IPS-18a (cell line): ENCODE results near the gene ARHGAP26.

ENCODE experiments used
- H3K27ac ChIP-seq: one replicate; pipeline ENCODE4 v1.5.1; 2013; ENCODE audit warnings: low read length
- H3K27me3 ChIP-seq: one replicate; pipeline ENCODE4 v1.6.1; 2013; ENCODE audit warnings: mild to moderate bottlenecking, low read length; ENCODE audit not compliant: control insufficient read depth, insufficient read depth
- H3K36me3 ChIP-seq: one replicate; pipeline ENCODE4 v1.6.1; 2013; ENCODE audit warnings: low read depth, low read length; ENCODE audit not compliant: control insufficient read depth
- H3K4me1 ChIP-seq: one replicate; pipeline ENCODE4 v1.6.1; 2013; ENCODE audit warnings: low read depth, low read length; ENCODE audit not compliant: control insufficient read depth
- H3K4me3 ChIP-seq: one replicate; pipeline ENCODE4 v1.5.1; 2013; ENCODE audit warnings: low read length
- H3K9ac ChIP-seq: one replicate; pipeline ENCODE4 v1.6.1; 2013; ENCODE audit warnings: mild to moderate bottlenecking, low read length, moderate library complexity
- H3K9me3 ChIP-seq: one replicate; pipeline ENCODE4 v1.6.1; 2013; ENCODE audit warnings: low read depth, low read length; ENCODE audit not compliant: control insufficient read depth

ARHGAP26 gene

GRCh38 chr5:142852416-142853198 is 82.4 kb downstream of the ARHGAP26 start:
- Histone ChIP-seq H3K36me3 (no peaks in the 10 kb centered on the region), H3K27me3 (no peaks in the 10 kb centered on the region), H3K9ac (no peak overlapping the region), H3K4me3 (no peak overlapping the region), H3K9me3 (no peaks in the 10 kb centered on the region), H3K4me1 (peaks cover 24% of the 10 kb centered on the region), H3K27ac (no peak overlapping the region)

- Histone ChIP-seq H3K27me3 (no peaks in the 10 kb centered on the region), H3K9ac (no peak overlapping the region), H3K36me3 (no peaks in the 10 kb centered on the region), H3K27ac (no peak overlapping the region), H3K9me3 (no peaks in the 10 kb centered on the region), H3K4me1 (peaks cover 21% of the 10 kb centered on the region), H3K4me3 (no peak overlapping the region)
These were observed 83.5 kb downstream of the ARHGAP26 start for GRCh38 chr5:142853682-142854081.

DNA sequence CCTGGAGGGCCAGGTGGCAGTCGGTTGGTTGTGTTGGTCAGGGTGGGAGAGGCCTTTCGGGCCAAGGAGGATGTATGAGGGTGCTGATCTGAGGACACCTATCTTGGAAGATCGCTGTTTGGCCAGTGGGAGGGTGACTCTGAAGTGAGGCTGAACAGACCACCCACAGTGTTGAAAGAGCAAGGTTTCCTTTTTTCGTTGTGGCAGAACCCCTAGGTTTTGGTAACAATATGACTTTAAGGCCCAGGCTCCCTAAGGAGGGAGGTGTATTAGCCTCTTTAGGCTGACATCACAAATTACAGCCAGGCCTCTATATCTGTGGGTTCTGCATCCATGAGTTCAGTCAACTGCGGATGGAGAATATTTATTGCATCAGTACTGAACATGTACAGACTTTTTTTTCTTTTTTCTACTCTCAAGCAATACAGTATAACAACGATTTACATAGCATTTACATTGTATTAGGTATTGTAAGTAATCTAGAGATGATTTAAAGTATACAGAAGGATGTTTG is 86.1 kb downstream of the ARHGAP26 start:
- H3K4me3 ChIP-seq: no peak overlapping the region
- H3K9me3 ChIP-seq: no peaks in the 10 kb centered on the region
- H3K27ac ChIP-seq: no peak overlapping the region
- no peaks in the 10 kb centered on the region for H3K27me3 ChIP-seq
- H3K9ac ChIP-seq: no peak overlapping the region
- H3K36me3 ChIP-seq: no peaks in the 10 kb centered on the region
- peaks cover 16% of the 10 kb centered on the region for H3K4me1 ChIP-seq

DNA sequence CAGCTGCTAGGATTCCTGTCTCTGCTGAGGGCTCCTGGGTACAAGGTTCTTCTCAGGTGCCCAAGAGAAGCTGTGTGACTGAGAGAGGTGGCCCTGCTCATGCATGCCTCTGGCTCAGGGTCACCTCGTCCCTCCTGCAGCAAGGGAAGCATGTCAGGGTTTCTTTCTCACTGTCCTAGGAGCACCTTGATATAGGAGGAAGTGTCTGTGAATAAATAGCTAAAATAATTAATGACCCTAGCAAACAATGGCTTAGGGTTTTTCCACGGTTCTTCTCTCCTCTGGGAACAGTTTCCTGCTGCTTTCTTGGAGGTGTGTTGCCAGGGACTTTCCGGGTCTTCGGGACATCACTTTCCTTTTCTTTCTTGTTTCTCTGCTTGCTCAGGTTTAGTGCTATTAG is 87.2 kb downstream of the ARHGAP26 start:
- no peaks in the 10 kb centered on the region for H3K36me3 ChIP-seq
- no peaks in the 10 kb centered on the region for H3K27me3 ChIP-seq
- no peaks in the 10 kb centered on the region for H3K9me3 ChIP-seq
- H3K9ac ChIP-seq: no peak overlapping the region
- no peak overlapping the region for H3K4me3 ChIP-seq
- H3K27ac ChIP-seq: peak overlapping the region; percentile 58
- H3K4me1 ChIP-seq: peaks cover 24% of the 10 kb centered on the region

DNA sequence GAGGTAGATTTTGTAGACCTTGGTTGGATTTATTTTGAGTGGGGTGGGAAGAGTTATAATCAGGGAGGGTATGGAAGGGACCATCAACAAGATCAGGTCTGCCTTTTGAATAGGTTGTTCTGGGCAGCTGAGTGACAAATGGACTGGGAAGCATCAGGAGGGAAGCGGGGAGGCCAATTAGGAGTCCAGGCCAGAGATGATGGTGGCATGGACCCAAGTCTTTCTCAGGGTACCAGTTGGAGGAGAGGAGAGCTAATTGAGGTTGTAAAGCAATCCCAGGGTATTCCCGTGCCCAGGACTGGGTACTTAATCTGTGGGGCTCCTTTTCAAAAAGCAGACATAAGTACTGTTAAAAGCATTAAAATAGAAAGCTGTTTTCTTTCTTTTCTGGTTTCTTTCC is 88.9 kb downstream of the ARHGAP26 start:
- H3K36me3 ChIP-seq: no peaks in the 10 kb centered on the region
- H3K9me3 ChIP-seq: no peaks in the 10 kb centered on the region
- no peak overlapping the region for H3K27ac ChIP-seq
- no peaks in the 10 kb centered on the region for H3K27me3 ChIP-seq
- no peak overlapping the region for H3K4me3 ChIP-seq
- H3K4me1 ChIP-seq: peaks cover 32% of the 10 kb centered on the region
- no peak overlapping the region for H3K9ac ChIP-seq

- Histone ChIP-seq H3K4me3 (no peak overlapping the region), H3K27me3 (no peaks in the 10 kb centered on the region), H3K36me3 (no peaks in the 10 kb centered on the region), H3K9ac (no peak overlapping the region), H3K9me3 (no peaks in the 10 kb centered on the region), H3K27ac (no peak overlapping the region), H3K4me1 (peaks cover 44% of the 10 kb centered on the region)
These were observed 90.1 kb downstream of the ARHGAP26 start for GRCh38 chr5:142860270-142860669.

- Histone ChIP-seq H3K9me3 (no peaks in the 10 kb centered on the region), H3K4me1 (peaks cover 52% of the 10 kb centered on the region), H3K27ac (no peak overlapping the region), H3K9ac (no peak overlapping the region), H3K36me3 (no peaks in the 10 kb centered on the region), H3K4me3 (no peak overlapping the region), H3K27me3 (no peaks in the 10 kb centered on the region)
These were observed 90.8 kb downstream of the ARHGAP26 start for GRCh38 chr5:142861011-142861410.

GRCh38 chr5:142862594-142862993 is 92.4 kb downstream of the ARHGAP26 start:
- H3K9ac ChIP-seq: no peak overlapping the region
- H3K27me3 ChIP-seq: no peaks in the 10 kb centered on the region
- peaks cover 55% of the 10 kb centered on the region for H3K4me1 ChIP-seq
- no peaks in the 10 kb centered on the region for H3K36me3 ChIP-seq
- no peak overlapping the region for H3K4me3 ChIP-seq
- H3K9me3 ChIP-seq: no peaks in the 10 kb centered on the region
- H3K27ac ChIP-seq: no peak overlapping the region

GRCh38 chr5:142863856-142864255 is 93.7 kb downstream of the ARHGAP26 start:
- peak overlapping the region; percentile 34 for H3K4me3 ChIP-seq
- H3K36me3 ChIP-seq: no peaks in the 10 kb centered on the region
- no peaks in the 10 kb centered on the region for H3K9me3 ChIP-seq
- peak overlapping the region; percentile 32 for H3K27ac ChIP-seq
- H3K4me1 ChIP-seq: peaks cover 50% of the 10 kb centered on the region
- H3K27me3 ChIP-seq: no peaks in the 10 kb centered on the region
- peak overlapping the region; percentile 18 for H3K9ac ChIP-seq

DNA sequence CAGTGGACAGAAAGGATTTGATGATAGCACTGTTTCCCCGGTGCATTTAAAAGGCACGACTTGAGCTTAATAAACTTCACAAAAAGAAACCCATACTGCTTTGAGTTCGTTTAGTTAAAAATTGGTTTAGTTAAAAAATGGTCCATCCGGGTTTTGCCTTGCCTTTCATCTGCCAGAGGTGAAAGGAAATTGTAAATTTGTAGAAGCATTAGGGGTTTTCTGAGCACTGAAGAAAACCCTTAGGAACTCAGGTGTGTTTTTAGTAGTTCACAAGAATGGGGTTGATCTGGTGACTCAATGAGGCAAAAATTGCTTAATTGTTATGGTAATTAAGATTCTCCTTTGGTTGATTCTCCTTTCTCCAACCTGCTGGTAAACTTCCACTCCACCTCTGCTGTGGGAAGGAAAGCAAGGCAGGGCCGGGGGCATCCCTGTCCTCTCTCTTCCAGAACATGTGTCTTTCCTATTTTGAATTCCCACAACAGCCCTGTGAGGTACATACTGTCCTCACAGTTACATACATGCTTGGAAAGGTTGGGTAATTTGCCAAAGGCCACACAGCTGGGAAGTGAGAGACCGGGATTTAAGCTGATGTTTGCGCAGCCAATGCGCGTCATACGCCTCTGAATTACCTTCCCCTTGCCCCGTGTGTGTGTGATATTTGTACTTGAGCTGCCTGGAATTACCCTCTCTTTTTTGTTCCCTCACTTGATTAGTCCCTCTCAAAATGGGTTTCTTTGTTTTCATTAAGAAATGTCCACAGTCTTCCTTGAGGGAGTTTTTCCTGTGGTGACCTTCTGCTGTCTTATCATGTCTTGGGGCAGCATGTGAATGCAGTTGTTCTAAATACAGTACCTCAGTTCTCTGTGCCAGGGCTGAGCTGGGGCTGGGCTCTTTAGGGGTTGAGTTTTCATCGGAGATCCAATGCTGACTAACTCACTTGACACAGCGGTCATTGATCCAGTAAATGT is 94.4 kb downstream of the ARHGAP26 start:
- Histone ChIP-seq H3K4me3 (peak overlapping the region; percentile 34), H3K9ac (peak overlapping the region; percentile 18), H3K9me3 (no peaks in the 10 kb centered on the region), H3K36me3 (no peaks in the 10 kb centered on the region), H3K4me1 (peaks cover 50% of the 10 kb centered on the region), H3K27ac (peak overlapping the region; percentile 33), H3K27me3 (no peaks in the 10 kb centered on the region)

GRCh38 chr5:142865631-142866030 is 95.5 kb downstream of the ARHGAP26 start:
- no peak overlapping the region for H3K4me3 ChIP-seq
- no peak overlapping the region for H3K27ac ChIP-seq
- no peak overlapping the region for H3K9ac ChIP-seq
- no peaks in the 10 kb centered on the region for H3K27me3 ChIP-seq
- H3K4me1 ChIP-seq: peaks cover 50% of the 10 kb centered on the region
- H3K36me3 ChIP-seq: no peaks in the 10 kb centered on the region
- H3K9me3 ChIP-seq: no peaks in the 10 kb centered on the region
